ENCODE data around the gene SCN4A. TPM values are rescaled to one million over a fixed set of nuclear protein-coding genes. Genes with fewer than 3 reads are reported as not detected.

Gene SCN4A
- polyA plus RNA-seq, 1 donor from 2014 or later: not detected

DNA sequence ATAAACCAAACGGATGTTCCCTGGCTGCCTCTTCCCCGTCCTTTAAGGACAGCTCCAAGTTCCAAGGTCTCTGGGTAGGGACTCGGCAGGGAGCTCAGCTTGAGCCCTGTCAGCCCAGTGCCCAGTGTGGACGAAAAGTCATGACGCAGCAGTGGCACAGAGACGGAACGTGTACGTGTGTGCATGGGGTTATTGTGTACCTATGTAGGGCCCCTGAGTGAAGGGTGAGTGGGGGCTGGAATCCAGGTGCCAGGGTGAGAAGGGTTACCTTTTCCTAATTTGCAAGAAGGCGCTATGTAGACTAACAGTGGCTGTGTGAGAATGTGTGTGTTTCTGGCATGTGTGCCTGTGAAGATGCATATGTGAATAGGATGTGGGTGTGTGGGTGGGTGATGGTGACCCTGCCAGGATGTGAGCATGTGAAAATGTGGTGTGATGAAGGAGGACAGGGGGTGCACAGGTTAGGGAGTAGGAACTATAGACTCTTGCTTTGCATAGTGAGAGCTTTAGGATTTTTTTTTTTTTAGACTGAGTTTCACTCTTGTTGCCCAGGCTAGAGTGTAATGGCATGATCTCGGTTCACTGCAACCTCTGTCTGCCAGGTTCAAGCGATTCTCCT is 6.0 kb downstream of the SCN4A start:
- H3K27me3 ChIP-seq (ENCODE audit: insufficient read depth, low read depth, low read length): no peaks in the 10 kb centered on the region
- H4K20me1 ChIP-seq (ENCODE audit: insufficient read depth): no peaks in the 10 kb centered on the region
- H3K36me3 ChIP-seq (ENCODE audit: insufficient read depth, low read length): no peaks in the 10 kb centered on the region
- no peak overlapping the region for H3K27ac ChIP-seq (ENCODE audit: low read length)
- H3K9me3 ChIP-seq (ENCODE audit: low read length): no peaks in the 10 kb centered on the region
- H2AFZ ChIP-seq (ENCODE audit: low read depth, low read length): no peak overlapping the region
- no peak overlapping the region for H3K4me2 ChIP-seq (ENCODE audit: low read length)
- TF ChIP-seq EZH2 (IDR thresholded peaks at IDR 0.05; ENCODE audit: borderline replicate concordance, insufficient read depth, low read length, poor library complexity, severe bottlenecking) (no peak), REST (IDR thresholded peaks at IDR 0.05; ENCODE audit: borderline replicate concordance) (no peak), SMC3 (conservative IDR thresholded peaks at IDR 0.05; ENCODE audit: poor library complexity) (no peak), TAF1 (IDR thresholded peaks at IDR 0.05; ENCODE audit: low read depth) (no peak), RAD21 (conservative IDR thresholded peaks at IDR 0.05) (no peak), EP300 (conservative IDR thresholded peaks at IDR 0.05; ENCODE audit: poor library complexity, severe bottlenecking) (no peak), POLR2AphosphoS5 (IDR thresholded peaks at IDR 0.05) (no peak), MXI1 (conservative IDR thresholded peaks at IDR 0.05; ENCODE audit: poor library complexity, severe bottlenecking) (no peak)
- TF ChIP-seq, protein P1, sequence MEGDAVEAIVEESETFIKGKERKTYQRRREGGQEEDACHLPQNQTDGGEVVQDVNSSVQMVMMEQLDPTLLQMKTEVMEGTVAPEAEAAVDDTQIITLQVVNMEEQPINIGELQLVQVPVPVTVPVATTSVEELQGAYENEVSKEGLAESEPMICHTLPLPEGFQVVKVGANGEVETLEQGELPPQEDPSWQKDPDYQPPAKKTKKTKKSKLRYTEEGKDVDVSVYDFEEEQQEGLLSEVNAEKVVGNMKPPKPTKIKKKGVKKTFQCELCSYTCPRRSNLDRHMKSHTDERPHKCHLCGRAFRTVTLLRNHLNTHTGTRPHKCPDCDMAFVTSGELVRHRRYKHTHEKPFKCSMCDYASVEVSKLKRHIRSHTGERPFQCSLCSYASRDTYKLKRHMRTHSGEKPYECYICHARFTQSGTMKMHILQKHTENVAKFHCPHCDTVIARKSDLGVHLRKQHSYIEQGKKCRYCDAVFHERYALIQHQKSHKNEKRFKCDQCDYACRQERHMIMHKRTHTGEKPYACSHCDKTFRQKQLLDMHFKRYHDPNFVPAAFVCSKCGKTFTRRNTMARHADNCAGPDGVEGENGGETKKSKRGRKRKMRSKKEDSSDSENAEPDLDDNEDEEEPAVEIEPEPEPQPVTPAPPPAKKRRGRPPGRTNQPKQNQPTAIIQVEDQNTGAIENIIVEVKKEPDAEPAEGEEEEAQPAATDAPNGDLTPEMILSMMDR (IDR thresholded peaks at IDR 0.05; ENCODE audit: poor library complexity, severe bottlenecking): no peak
- H3F3A ChIP-seq (ENCODE audit: insufficient read depth, low read length, poor library complexity, severe bottlenecking): no peaks in the 10 kb centered on the region
- H3K9ac ChIP-seq (ENCODE audit: low read length): no peak overlapping the region
- no peaks in the 10 kb centered on the region for H3K9me2 ChIP-seq (ENCODE audit: insufficient read depth, low read length)
- H3K4me3 ChIP-seq (ENCODE audit: low read length): no peak overlapping the region
- no peaks in the 10 kb centered on the region for H3K79me2 ChIP-seq (replicated peaks; ENCODE audit: insufficient read depth, low read length)

DNA sequence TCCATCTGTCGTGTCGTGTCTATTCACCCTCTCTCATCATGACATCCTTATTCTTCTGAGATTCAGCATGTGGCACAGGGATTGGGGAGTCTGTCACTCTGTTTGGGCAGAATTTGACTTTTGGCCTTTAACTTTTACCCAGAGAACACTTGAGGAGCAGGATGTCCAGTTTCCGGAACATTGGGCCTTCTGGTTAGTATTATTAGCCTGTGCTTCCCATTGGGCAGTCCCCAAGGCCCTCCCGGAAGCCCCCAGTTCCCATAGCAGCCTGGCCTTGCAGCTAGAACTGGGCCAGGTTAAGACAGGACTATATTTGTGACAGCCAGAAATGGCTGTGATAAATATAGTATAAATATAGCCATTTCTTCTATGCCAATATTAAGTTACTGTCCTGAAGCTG is 9.6 kb downstream of the SCN4A start:
- Histone ChIP-seq H3K4me3 (ENCODE audit: low read length) (no peak overlapping the region), H3K79me2 (replicated peaks; ENCODE audit: insufficient read depth, low read length) (no peaks in the 10 kb centered on the region), H3K9ac (ENCODE audit: low read length) (no peak overlapping the region), H3K27me3 (ENCODE audit: insufficient read depth, low read depth, low read length) (no peaks in the 10 kb centered on the region), H3K36me3 (ENCODE audit: insufficient read depth, low read length) (no peaks in the 10 kb centered on the region), H3F3A (ENCODE audit: insufficient read depth, low read length, poor library complexity, severe bottlenecking) (no peaks in the 10 kb centered on the region), H3K4me2 (ENCODE audit: low read length) (no peak overlapping the region), H4K20me1 (ENCODE audit: insufficient read depth) (no peaks in the 10 kb centered on the region), H3K9me2 (ENCODE audit: insufficient read depth, low read length) (no peaks in the 10 kb centered on the region), H3K27ac (ENCODE audit: low read length) (no peak overlapping the region), H2AFZ (ENCODE audit: low read depth, low read length) (no peak overlapping the region), H3K9me3 (ENCODE audit: low read length) (no peaks in the 10 kb centered on the region)
- TF ChIP-seq SMC3 (conservative IDR thresholded peaks at IDR 0.05; ENCODE audit: poor library complexity) (no peak), RAD21 (conservative IDR thresholded peaks at IDR 0.05) (no peak), EZH2 (IDR thresholded peaks at IDR 0.05; ENCODE audit: borderline replicate concordance, insufficient read depth, low read length, poor library complexity, severe bottlenecking) (no peak), EP300 (conservative IDR thresholded peaks at IDR 0.05; ENCODE audit: poor library complexity, severe bottlenecking) (no peak), MXI1 (conservative IDR thresholded peaks at IDR 0.05; ENCODE audit: poor library complexity, severe bottlenecking) (no peak), TAF1 (IDR thresholded peaks at IDR 0.05; ENCODE audit: low read depth) (no peak), REST (IDR thresholded peaks at IDR 0.05; ENCODE audit: borderline replicate concordance) (no peak), POLR2AphosphoS5 (IDR thresholded peaks at IDR 0.05) (no peak)
- TF ChIP-seq, protein P1 (IDR thresholded peaks at IDR 0.05; ENCODE audit: poor library complexity, severe bottlenecking): no peak

Data from neural cell (in vitro differentiated cells).